ENCODE measurements around the gene RHBDL1. TPM values are rescaled to one million over a fixed set of nuclear protein-coding genes. Genes with fewer than 3 reads are reported as not detected.
A peak's percentile ranks its signal among the peaks of the same experiment; 100 is the strongest.

Gene RHBDL1
- total RNA-seq, 4 donors from 2014 or later: 0.38 to 1.1 (median 0.57) TPM; not detected in 1

DNA sequence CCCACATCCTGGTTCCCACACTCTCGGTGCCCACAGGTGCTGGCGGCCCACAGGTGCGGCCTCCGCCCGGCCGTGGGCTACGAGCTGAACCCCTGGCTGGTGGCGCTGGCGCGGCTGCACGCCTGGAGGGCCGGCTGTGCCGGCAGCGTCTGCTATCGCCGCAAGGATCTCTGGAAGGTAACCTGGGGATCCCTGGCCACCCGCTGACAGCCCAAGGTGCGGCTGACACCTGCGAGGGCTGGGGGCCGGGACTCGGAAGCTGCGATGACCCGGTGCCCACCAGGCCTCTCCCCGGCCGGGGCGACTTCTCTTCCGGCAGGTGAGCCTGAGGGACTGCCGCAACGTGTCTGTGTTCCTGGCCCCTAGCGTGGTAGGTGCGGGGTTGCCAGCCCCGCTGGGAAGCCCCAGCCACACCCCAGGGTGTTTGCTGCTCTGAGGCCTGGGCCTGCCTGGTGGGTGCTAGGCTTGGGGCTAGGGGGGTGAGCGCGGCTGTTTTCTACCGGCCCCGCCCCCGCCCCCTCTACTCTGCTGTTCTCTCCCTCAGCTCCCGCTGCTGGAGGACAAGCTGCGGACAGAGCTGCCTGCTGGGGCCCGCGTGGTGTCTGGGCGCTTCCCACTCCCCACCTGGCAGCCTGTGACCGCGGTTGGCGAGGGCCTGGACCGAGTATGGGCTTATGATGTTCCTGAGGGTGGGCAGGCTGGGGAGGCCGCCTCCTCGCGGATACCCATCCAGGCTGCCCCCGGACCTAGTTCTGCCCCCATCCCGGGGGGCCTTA is 46.5 kb downstream of the RHBDL1 start:
- H3K27me3 ChIP-seq: peaks cover 0 to 38% (median 1%) of the 10 kb centered on the region in 4 donors
- WGBS, 2 donors: 55% methylated on average over 13 of the region's 51 CpGs; no CpG with 5 or more reads in 1 of the 2 donors
- no peaks in the 10 kb centered on the region for H3K36me3 ChIP-seq
- peak overlapping the region in 3 of 4 donors; percentile 80 to 90 (median 88) for H3K27ac ChIP-seq
- peak overlapping the region; percentile 59 to 87 (median 72) for H3K4me3 ChIP-seq
- H3K9me3 ChIP-seq: no peaks in the 10 kb centered on the region
- intact Hi-C loops (cut with DNase I): no loop called here
- DNase-seq: no peak
- H3K4me1 ChIP-seq: peaks cover 22 to 53% (median 24%) of the 10 kb centered on the region in 3 donors
- TF ChIP-seq, protein P1, sequence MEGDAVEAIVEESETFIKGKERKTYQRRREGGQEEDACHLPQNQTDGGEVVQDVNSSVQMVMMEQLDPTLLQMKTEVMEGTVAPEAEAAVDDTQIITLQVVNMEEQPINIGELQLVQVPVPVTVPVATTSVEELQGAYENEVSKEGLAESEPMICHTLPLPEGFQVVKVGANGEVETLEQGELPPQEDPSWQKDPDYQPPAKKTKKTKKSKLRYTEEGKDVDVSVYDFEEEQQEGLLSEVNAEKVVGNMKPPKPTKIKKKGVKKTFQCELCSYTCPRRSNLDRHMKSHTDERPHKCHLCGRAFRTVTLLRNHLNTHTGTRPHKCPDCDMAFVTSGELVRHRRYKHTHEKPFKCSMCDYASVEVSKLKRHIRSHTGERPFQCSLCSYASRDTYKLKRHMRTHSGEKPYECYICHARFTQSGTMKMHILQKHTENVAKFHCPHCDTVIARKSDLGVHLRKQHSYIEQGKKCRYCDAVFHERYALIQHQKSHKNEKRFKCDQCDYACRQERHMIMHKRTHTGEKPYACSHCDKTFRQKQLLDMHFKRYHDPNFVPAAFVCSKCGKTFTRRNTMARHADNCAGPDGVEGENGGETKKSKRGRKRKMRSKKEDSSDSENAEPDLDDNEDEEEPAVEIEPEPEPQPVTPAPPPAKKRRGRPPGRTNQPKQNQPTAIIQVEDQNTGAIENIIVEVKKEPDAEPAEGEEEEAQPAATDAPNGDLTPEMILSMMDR (IDR thresholded peaks at IDR 0.05): no peak
- no peak for TF ChIP-seq POLR2A (IDR thresholded peaks at IDR 0.05)

DNA sequence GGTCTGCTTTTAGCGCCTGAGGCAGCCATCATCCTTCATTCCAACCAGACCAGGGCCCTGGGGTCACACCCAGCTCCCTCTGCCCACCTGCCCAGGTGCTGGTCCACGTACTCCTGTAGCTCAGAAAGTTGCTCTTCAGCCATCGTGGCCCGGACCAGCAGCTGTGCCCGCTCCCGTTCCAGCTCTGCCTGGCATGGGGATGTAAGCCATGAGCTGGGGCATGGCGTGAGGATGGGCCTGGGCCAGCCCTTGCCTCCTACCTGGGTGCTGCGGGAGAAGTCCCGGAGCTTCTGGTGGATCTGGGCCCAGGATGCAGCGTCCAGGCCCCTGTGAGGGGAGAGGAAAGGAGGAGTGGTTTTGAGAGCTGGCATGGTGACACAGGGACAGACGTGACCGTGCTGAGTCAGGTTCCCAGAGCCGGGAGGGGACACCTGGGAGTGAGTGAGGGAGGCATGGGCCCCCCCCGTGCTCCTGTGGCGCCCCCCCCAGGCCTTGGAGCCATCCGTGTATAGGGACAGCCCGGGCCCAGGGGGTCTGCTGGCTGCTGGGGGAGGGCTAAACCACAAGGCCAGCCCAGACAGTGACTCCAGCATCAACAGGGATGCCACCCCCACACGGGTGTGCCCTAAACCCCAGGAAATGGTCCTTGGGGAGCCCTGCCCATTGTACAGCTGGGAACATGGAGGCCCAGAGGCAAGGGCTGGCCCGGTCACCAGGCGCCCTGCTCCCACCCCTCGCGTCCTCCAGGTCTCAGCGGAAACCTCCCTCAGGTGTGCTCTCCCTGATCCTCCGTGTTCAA is 47.6 kb downstream of the RHBDL1 start:
- Histone ChIP-seq H3K9me3 (no peaks in the 10 kb centered on the region), H3K27ac (no peak overlapping the region), H3K4me1 (peaks cover 32 to 58% (median 35%) of the 10 kb centered on the region in 3 donors), H3K36me3 (no peaks in the 10 kb centered on the region), H3K27me3 (peaks cover 0 to 38% (median 1%) of the 10 kb centered on the region in 4 donors), H3K4me3 (no peak overlapping the region)
- intact Hi-C loops (cut with DNase I): no loop called here
- no peak for TF ChIP-seq POLR2A (IDR thresholded peaks at IDR 0.05)
- TF ChIP-seq, protein P1 (IDR thresholded peaks at IDR 0.05): no peak
- DNase-seq: no peak
- 81% methylated on average over 6 of the region's 24 CpGs; no CpG with 5 or more reads in 1 of the 2 donors for WGBS, 2 donors

DNA sequence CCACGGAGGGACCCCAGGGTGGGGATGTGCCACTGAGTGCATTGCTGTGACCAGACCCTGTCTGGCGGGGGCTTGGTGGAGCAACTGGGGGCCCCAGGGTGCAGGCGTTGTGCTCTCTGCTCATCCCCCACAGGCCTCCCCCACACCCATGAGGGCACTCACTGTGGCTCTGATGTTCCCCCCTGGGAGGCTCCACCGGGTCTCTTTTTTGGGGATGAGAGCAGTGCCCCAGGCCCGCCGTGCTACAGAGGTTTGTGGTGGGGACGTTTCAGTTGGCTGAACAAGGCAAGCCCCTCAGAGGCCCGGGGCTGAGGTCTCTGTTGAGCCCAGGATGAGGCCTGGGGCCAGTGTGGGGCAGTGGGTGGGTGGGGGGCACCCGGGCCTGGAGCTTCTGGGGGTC is 48.2 kb downstream of the RHBDL1 start:
- H3K27ac ChIP-seq: no peak overlapping the region
- H3K36me3 ChIP-seq: no peaks in the 10 kb centered on the region
- intact Hi-C loops (cut with DNase I): no loop called here
- no peak overlapping the region for H3K4me3 ChIP-seq
- H3K9me3 ChIP-seq: no peaks in the 10 kb centered on the region
- whole genome bisulfite sequencing, 2 donors: 60 to 73% methylated on average over 1 to 2 of the region's 9 CpGs
- no peak for DNase-seq
- no peak for TF ChIP-seq POLR2A (IDR thresholded peaks at IDR 0.05)
- TF ChIP-seq, protein P1 (IDR thresholded peaks at IDR 0.05): no peak
- H3K27me3 ChIP-seq: peaks cover 0 to 41% (median 1%) of the 10 kb centered on the region in 4 donors
- peaks cover 39 to 65% (median 42%) of the 10 kb centered on the region in 3 donors for H3K4me1 ChIP-seq

DNA sequence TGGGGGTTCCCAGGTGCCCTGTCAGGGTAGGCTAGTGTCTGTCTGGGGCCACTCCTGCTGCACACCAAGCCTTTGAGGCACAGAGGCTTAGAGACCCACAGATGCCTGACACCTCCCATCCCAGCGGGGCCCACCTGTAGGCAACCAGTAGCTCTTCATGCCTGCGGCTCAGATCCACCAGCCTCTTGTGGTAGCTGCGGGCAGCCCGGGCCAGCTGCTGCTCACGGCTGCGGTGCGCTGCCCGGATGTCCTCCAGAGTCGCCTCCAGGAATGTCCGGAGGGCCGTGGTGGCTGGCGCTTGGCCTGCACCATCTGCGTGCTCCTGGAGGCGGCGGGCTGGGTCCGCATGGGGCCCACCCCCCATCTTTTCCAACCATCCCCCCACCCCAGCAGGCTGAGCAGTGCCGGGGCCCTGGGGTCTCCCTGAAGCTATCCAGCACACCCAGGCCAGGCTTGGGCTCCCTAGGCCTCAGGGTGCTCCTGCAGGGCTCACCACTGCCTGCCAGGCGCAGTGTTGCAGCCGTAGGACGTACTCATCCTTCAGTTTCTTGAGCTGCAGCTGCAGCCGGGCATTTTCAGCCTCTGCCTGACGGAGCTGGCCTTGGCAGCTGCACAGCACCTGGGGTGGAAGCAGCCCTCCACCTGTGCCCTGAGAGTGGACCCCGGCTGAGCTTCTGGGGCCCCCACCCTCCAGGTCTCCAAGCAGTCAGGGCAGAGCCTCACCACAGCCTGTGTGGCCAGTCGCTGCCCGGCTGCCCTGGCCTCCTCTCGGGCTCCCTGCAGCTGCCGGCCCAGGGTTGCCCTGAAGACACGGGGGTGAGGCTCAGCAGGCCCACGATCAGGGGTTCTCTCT is 48.9 kb downstream of the RHBDL1 start:
- TF ChIP-seq, protein P1 (IDR thresholded peaks at IDR 0.05): no peak
- TF ChIP-seq POLR2A (IDR thresholded peaks at IDR 0.05): no peak
- intact Hi-C loops (cut with DNase I): no loop called here
- 40% methylated on average over 1 to 5 of the region's 29 CpGs for WGBS, 2 donors
- Histone ChIP-seq H3K4me3 (no peak overlapping the region), H3K27ac (no peak overlapping the region), H3K9me3 (no peaks in the 10 kb centered on the region), H3K36me3 (no peaks in the 10 kb centered on the region), H3K27me3 (peaks cover 0 to 48% (median 1%) of the 10 kb centered on the region in 4 donors), H3K4me1 (peaks cover 41 to 65% (median 45%) of the 10 kb centered on the region in 3 donors)
- DNase-seq: no peak

Measured in esophagus squamous epithelium (tissue), 5 donors.